Type B pancreatic cell (in vitro differentiated cells): ENCODE data around the gene ADAP1. TPM values are rescaled to one million over a fixed set of nuclear protein-coding genes. Genes with fewer than 3 reads are reported as not detected.

Experiments
- DNase-seq: peaks from one replicate; pipeline ENCODE4 v3.0.0; 2021; ENCODE audit warnings: mixed read lengths; ENCODE audit not compliant: unreplicated experiment; ENCODE audit errors: extremely low spot score
- H3K27ac Mint-ChIP-seq: 2 replicates; pipeline ENCODE4 v1.8.0; 2021; ENCODE audit warnings: mild to moderate bottlenecking, mixed read lengths
- H3K27me3 Mint-ChIP-seq: 2 replicates; pipeline ENCODE4 v1.8.0; 2021; ENCODE audit warnings: mixed read lengths
- H3K36me3 Mint-ChIP-seq: 2 replicates; pipeline ENCODE4 v1.8.0; 2021; ENCODE audit warnings: mixed read lengths
- H3K4me1 Mint-ChIP-seq: one replicate; pipeline ENCODE4 v1.8.0; 2021; ENCODE audit warnings: mixed read lengths; ENCODE audit not compliant: unreplicated experiment
- H3K4me3 Mint-ChIP-seq: 2 replicates; pipeline ENCODE4 v1.8.0; 2021; ENCODE audit warnings: mild to moderate bottlenecking, mixed read lengths
- H3K9me3 Mint-ChIP-seq: 2 replicates; pipeline ENCODE4 v1.8.0; 2021; ENCODE audit warnings: mixed read lengths
- CTCF ChIP-seq: fragments of 200-600 bp; sonication (generic); conservative IDR thresholded peaks from 2 replicates; pipeline ENCODE4 v1.5.0; 2021; ENCODE audit warnings: antibody characterized with exemption, mild to moderate bottlenecking
- total RNA-seq: library from RNA; stranded (reverse); gene quantifications from 2 replicates; pipeline ENCODE4 v1.2.1, GENCODE V29; 2021; ENCODE audit warnings: low replicate concordance

ADAP1 gene
- total RNA-seq, 1 donor from 2014 or later, result 15.7 TPM

GRCh38 chr7:973312-973711 is 18.8 kb upstream of the ADAP1 start:
- Mint-ChIP-seq H3K4me1 (peaks cover 19% of the 10 kb centered on the region), H3K4me3 (peak overlapping the region; percentile 69), H3K27ac (no peak overlapping the region), H3K36me3 (no peaks in the 10 kb centered on the region), H3K9me3 (no peaks in the 10 kb centered on the region), H3K27me3 (no peaks in the 10 kb centered on the region)
- DNase-seq, result no peak
- TF ChIP-seq CTCF, result no peak

GRCh38 chr7:972676-973309 is 18.3 kb upstream of the ADAP1 start:
- Mint-ChIP-seq H3K27ac (no peak overlapping the region), H3K9me3 (no peaks in the 10 kb centered on the region), H3K27me3 (no peaks in the 10 kb centered on the region), H3K4me3 (peak overlapping the region; percentile 69), H3K36me3 (peaks cover 2% of the 10 kb centered on the region), H3K4me1 (peaks cover 16% of the 10 kb centered on the region)
- TF ChIP-seq CTCF, result no peak
- DNase-seq, result no peak

GRCh38 chr7:972110-972509 is 17.6 kb upstream of the ADAP1 start:
- TF ChIP-seq CTCF, result no peak
- Mint-ChIP-seq H3K27ac (no peak overlapping the region), H3K9me3 (no peaks in the 10 kb centered on the region), H3K36me3 (peaks cover 4% of the 10 kb centered on the region), H3K4me3 (no peak overlapping the region), H3K27me3 (no peaks in the 10 kb centered on the region), H3K4me1 (peaks cover 9% of the 10 kb centered on the region)
- DNase-seq, result no peak

GRCh38 chr7:970744-971143 is 16.3 kb upstream of the ADAP1 start:
- no peaks in the 10 kb centered on the region for H3K27me3 Mint-ChIP-seq
- no peaks in the 10 kb centered on the region for H3K9me3 Mint-ChIP-seq
- TF ChIP-seq CTCF, result no peak
- peaks cover 8% of the 10 kb centered on the region for H3K4me1 Mint-ChIP-seq
- H3K4me3 Mint-ChIP-seq, result no peak overlapping the region
- H3K36me3 Mint-ChIP-seq, result peaks cover 4% of the 10 kb centered on the region
- DNase-seq, result no peak
- no peak overlapping the region for H3K27ac Mint-ChIP-seq

- Mint-ChIP-seq H3K4me1 (peaks cover 15% of the 10 kb centered on the region), H3K36me3 (peaks cover 4% of the 10 kb centered on the region)
These were observed 14.9 kb upstream of the ADAP1 start for GRCh38 chr7:969403-969802.

More at GRCh38 chr7:969403-969802, 14.9 kb upstream of the ADAP1 start:
- no peaks in the 10 kb centered on the region for H3K9me3 Mint-ChIP-seq
- no peak overlapping the region for H3K27ac Mint-ChIP-seq
- H3K27me3 Mint-ChIP-seq, result no peaks in the 10 kb centered on the region
- no peak for DNase-seq
- no peak overlapping the region for H3K4me3 Mint-ChIP-seq
- no peak for TF ChIP-seq CTCF
